Measurements from ENCODE around the gene DIDO1.

DNA sequence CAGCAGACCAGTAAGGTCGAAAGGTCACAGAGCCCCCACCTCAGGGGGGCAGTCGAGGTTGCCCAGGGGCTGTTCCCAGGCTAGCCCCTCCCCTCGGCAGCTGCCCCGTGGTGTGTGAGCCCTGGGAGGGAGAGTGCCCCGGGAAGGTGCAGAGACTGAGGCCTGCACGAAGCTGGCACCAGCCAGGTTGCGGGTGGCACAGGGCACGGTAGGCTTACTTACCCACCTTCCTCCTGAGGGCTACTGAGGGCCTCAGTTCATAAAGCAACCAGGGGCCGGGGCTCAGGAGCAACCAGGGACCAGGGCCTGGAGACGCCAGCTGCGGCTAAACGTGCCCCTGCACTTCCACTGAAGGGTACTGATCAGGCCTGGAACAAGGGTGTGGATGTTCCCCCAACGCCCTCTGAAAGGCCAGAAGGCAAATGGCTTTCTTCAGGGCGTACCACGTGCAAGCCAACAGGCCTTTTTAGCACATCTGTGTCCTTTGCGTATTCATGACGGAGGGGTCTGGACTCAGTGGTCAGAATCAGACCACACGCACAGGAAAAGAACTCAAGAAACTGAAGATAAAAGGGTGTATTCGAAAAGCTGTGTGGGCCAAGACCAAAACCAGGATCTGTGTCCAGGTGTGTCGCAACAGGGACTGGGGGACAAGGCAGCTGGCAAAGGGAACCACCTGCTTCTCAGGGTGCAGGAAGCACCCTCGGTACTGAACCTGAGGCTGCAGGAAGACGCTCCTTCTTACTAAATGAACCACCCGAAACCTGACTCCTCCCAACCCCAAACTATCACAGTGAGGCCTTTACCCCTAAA is 40.2 kb downstream of the DIDO1 start:
- TF ChIP-seq, protein P1, sequence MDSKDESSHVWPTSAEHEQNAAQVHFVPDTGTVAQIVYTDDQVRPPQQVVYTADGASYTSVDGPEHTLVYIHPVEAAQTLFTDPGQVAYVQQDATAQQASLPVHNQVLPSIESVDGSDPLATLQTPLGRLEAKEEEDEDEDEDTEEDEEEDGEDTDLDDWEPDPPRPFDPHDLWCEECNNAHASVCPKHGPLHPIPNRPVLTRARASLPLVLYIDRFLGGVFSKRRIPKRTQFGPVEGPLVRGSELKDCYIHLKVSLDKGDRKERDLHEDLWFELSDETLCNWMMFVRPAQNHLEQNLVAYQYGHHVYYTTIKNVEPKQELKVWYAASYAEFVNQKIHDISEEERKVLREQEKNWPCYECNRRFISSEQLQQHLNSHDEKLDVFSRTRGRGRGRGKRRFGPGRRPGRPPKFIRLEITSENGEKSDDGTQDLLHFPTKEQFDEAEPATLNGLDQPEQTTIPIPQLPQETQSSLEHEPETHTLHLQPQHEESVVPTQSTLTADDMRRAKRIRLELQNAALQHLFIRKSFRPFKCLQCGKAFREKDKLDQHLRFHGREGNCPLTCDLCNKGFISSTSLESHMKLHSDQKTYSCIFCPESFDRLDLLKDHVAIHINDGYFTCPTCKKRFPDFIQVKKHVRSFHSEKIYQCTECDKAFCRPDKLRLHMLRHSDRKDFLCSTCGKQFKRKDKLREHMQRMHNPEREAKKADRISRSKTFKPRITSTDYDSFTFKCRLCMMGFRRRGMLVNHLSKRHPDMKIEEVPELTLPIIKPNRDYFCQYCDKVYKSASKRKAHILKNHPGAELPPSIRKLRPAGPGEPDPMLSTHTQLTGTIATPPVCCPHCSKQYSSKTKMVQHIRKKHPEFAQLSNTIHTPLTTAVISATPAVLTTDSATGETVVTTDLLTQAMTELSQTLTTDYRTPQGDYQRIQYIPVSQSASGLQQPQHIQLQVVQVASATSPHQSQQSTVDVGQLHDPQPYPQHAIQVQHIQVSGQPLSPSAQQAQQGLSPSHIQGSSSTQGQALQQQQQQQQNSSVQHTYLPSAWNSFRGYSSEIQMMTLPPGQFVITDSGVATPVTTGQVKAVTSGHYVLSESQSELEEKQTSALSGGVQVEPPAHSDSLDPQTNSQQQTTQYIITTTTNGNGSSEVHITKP (IDR thresholded peaks at IDR 0.05; ENCODE audit: partially characterized antibody): no peak
- no peak for TF ChIP-seq ZSCAN32 (CRISPR knock-in tag; IDR thresholded peaks at IDR 0.05)
- TF ChIP-seq ZC3H11A (IDR thresholded peaks at IDR 0.05; ENCODE audit: low read depth, low read length): no peak
- TF ChIP-seq, protein P2, sequence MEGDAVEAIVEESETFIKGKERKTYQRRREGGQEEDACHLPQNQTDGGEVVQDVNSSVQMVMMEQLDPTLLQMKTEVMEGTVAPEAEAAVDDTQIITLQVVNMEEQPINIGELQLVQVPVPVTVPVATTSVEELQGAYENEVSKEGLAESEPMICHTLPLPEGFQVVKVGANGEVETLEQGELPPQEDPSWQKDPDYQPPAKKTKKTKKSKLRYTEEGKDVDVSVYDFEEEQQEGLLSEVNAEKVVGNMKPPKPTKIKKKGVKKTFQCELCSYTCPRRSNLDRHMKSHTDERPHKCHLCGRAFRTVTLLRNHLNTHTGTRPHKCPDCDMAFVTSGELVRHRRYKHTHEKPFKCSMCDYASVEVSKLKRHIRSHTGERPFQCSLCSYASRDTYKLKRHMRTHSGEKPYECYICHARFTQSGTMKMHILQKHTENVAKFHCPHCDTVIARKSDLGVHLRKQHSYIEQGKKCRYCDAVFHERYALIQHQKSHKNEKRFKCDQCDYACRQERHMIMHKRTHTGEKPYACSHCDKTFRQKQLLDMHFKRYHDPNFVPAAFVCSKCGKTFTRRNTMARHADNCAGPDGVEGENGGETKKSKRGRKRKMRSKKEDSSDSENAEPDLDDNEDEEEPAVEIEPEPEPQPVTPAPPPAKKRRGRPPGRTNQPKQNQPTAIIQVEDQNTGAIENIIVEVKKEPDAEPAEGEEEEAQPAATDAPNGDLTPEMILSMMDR (IDR thresholded peaks at IDR 0.05 in 2 of 3, conservative IDR thresholded peaks at IDR 0.05 in 1 of 3; ENCODE audit: insufficient read depth in 2 of 3, low read depth in 1 of 3, low read length in 3 of 3): no peak
- TF ChIP-seq, protein P3, sequence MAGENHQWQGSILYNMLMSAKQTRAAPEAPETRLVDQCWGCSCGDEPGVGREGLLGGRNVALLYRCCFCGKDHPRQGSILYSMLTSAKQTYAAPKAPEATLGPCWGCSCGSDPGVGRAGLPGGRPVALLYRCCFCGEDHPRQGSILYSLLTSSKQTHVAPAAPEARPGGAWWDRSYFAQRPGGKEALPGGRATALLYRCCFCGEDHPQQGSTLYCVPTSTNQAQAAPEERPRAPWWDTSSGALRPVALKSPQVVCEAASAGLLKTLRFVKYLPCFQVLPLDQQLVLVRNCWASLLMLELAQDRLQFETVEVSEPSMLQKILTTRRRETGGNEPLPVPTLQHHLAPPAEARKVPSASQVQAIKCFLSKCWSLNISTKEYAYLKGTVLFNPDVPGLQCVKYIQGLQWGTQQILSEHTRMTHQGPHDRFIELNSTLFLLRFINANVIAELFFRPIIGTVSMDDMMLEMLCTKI (IDR thresholded peaks at IDR 0.05; ENCODE audit: partially characterized antibody): no peak
- TF ChIP-seq HNRNPUL1 (IDR thresholded peaks at IDR 0.05; ENCODE audit: low read length): no peak
- TF ChIP-seq, protein P4, sequence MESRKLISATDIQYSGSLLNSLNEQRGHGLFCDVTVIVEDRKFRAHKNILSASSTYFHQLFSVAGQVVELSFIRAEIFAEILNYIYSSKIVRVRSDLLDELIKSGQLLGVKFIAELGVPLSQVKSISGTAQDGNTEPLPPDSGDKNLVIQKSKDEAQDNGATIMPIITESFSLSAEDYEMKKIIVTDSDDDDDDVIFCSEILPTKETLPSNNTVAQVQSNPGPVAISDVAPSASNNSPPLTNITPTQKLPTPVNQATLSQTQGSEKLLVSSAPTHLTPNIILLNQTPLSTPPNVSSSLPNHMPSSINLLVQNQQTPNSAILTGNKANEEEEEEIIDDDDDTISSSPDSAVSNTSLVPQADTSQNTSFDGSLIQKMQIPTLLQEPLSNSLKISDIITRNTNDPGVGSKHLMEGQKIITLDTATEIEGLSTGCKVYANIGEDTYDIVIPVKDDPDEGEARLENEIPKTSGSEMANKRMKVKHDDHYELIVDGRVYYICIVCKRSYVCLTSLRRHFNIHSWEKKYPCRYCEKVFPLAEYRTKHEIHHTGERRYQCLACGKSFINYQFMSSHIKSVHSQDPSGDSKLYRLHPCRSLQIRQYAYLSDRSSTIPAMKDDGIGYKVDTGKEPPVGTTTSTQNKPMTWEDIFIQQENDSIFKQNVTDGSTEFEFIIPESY (CRISPR knock-in tag; IDR thresholded peaks at IDR 0.05): no peak
- TF ChIP-seq ZNF347 (CRISPR knock-in tag; IDR thresholded peaks at IDR 0.05; ENCODE audit: low read depth): no peak
- no peak for TF ChIP-seq CTBP1 (IDR thresholded peaks at IDR 0.05; ENCODE audit: borderline replicate concordance)

Data from K562 (cell line).